LNCaP clone FGC (cell line): ENCODE data around the gene NR3C1.

Experiments used
- DNase-seq: peaks from one replicate; pipeline ENCODE4 v3.0.0-alpha.2; 2011; ENCODE audit warnings: low read depth
- H3K4me3 ChIP-seq: 2 replicates; pipeline ENCODE4 v1.5.1; 2011; ENCODE audit warnings: mild to moderate bottlenecking, low read depth, low read length, control low read depth
- CTCF ChIP-seq: IDR thresholded peaks from 2 replicates; pipeline ENCODE4 v1.5.1; 2012; ENCODE audit warnings: mild to moderate bottlenecking; ENCODE audit not compliant: control insufficient read depth, insufficient read depth; ENCODE audit errors: extremely low read depth

NR3C1 gene

DNA sequence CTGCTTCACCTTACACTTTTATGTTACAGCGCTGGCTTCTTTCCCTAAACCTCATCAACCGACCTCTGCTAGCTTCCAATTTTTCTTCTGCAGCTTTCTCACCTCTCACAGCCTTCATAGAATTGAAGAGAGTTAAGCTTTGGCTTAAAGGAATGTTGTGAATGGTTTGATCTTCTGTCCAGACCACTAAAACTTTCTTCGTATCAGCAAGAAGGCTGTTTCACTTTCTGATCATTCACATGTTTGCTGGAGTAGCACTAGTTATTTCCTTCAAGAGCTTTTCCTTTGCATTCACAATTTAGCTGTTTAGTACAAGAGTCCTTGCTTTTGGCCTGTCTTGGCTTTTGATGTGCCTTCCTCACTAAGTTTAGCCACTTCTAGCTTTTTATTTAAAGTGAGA is 49.5 kb downstream of the NR3C1 start:
- no peak overlapping the region for H3K4me3 ChIP-seq
- DNase-seq = no peak
- TF ChIP-seq CTCF = no peak

- TF ChIP-seq CTCF = no peak
- no peak overlapping the region for H3K4me3 ChIP-seq
- no peak for DNase-seq
Observed at GRCh38 chr5:143352691-143353090, 50.8 kb downstream of the NR3C1 start.

GRCh38 chr5:143350751-143351602 is 52.5 kb downstream of the NR3C1 start:
- H3K4me3 ChIP-seq = no peak overlapping the region
- no peak for DNase-seq
- no peak for TF ChIP-seq CTCF

GRCh38 chr5:143350341-143350740 is 53.1 kb downstream of the NR3C1 start:
- no peak for DNase-seq
- no peak for TF ChIP-seq CTCF

DNA sequence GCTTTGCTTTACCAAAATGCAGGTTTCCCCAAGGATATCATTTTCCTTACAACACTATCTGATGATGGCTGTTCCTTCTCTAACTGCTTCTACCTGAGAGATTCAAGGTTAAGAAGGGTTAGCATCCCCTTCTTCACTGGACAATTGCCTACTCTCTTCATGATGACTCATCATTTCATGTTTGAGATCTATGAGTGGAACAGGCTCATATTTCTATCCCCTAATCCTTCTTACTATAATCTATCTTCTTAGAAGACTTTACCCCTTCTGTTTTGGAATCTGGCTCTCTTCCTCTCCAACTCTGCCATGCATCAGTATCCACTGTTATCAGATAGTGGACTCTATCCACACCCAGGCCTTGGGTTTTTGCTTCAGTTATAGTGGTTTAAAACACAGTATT is 54.3 kb downstream of the NR3C1 start:
- no peak for DNase-seq
- no peak for TF ChIP-seq CTCF
- no peak overlapping the region for H3K4me3 ChIP-seq

More at GRCh38 chr5:143350341-143350740, 53.1 kb downstream of the NR3C1 start:
- H3K4me3 ChIP-seq = no peak overlapping the region

GRCh38 chr5:143347698-143348344 is 55.7 kb downstream of the NR3C1 start:
- DNase-seq = no peak

More at GRCh38 chr5:143347698-143348344, 55.7 kb downstream of the NR3C1 start:
- no peak for TF ChIP-seq CTCF
- no peak overlapping the region for H3K4me3 ChIP-seq
